Right lobe of liver (tissue), 4 donors: ENCODE results near the gene ZBTB2.
"Not testable (repeated sequence)": the region's sequence is repeated elsewhere in the genome, so short reads cannot be mapped to it uniquely, and the experiment has no call there.

Source experiments
- POLR2A ChIP-seq: fragments of 450-650 bp; IDR thresholded peaks from one replicate; pipeline ENCODE4 v1.6.1; 2017; ENCODE audit warnings: antibody characterized with exemption, mild to moderate bottlenecking
- TF ChIP-seq, protein P1 (sequence below), 4 donors: fragments of 200-600 bp in 3 of 4; fragments of 450-650 bp in 1 of 4; IDR thresholded peaks; one replicate each; pipeline versions ENCODE4 v1.5.1 to v1.8.0; 2016 to 2022; ENCODE audit warnings: antibody characterized with exemption in 4 of 4, mild to moderate bottlenecking in 2 of 4
- donor health status: DM: no; HTN: no; CAD: no.
- donor health status: DM: no; HTN: no; CAD: no.
- donor health status: DM: no; HTN: yes; CAD: no.

- TF ChIP-seq, protein P1, sequence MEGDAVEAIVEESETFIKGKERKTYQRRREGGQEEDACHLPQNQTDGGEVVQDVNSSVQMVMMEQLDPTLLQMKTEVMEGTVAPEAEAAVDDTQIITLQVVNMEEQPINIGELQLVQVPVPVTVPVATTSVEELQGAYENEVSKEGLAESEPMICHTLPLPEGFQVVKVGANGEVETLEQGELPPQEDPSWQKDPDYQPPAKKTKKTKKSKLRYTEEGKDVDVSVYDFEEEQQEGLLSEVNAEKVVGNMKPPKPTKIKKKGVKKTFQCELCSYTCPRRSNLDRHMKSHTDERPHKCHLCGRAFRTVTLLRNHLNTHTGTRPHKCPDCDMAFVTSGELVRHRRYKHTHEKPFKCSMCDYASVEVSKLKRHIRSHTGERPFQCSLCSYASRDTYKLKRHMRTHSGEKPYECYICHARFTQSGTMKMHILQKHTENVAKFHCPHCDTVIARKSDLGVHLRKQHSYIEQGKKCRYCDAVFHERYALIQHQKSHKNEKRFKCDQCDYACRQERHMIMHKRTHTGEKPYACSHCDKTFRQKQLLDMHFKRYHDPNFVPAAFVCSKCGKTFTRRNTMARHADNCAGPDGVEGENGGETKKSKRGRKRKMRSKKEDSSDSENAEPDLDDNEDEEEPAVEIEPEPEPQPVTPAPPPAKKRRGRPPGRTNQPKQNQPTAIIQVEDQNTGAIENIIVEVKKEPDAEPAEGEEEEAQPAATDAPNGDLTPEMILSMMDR (IDR thresholded peaks at IDR 0.05): not testable (repeated sequence)
- not testable (repeated sequence) for TF ChIP-seq POLR2A
Observed at GRCh38 chr6:151356983-151357382, 34.4 kb downstream of the ZBTB2 start.
